ENCODE data around the gene CHEK1.
"Not testable (repeated sequence)": the region's sequence is repeated elsewhere in the genome, so short reads cannot be mapped to it uniquely, and the experiment has no call there.

CHEK1 gene

GRCh38 chr11:125701858-125702621 lies 77.1 kb downstream of the CHEK1 start:
- no peak for DNase-seq

- not testable (repeated sequence) for DNase-seq
Measured at GRCh38 chr11:125704686-125705085, 79.7 kb downstream of the CHEK1 start.

DNA sequence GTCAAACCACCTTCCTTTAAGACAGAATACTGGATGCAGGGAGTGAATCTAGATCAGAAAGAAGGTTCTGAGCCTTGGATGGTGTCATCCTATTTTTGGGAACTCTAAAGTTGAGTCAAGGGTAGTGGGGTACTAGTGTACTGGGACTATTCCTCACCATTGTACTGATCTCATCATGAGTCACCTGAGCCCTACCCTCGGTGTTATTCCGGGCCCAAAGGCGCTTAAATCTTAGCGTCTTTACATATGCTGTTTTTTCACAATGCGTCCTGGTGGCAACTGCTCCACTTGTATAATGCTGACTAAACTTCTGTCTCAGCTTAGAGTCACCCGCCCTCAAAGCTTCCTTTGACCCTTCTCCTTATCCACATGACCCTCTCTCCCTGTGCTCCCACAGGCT lies 95.8 kb downstream of the CHEK1 start:
- DNase-seq: no peak

DNA sequence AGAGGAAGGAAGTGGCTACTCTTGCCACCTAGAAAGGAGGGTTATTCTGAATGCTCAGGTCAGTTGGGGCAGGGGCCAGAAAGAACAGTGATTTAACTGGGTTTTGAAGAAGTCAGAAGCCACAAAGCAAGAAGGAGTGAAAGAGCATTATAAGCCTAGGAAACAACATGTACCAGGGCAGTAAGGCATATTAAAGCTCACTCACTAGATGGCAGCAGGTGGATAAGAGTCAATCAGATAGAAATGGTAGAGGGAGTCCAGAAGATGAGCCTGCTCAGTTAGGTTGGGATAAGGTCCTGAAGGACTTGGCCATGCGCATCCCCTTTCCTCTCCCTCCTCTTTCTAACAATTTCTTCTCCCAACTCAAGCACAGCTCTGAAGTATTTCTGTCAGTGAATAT lies 99.2 kb downstream of the CHEK1 start:
- no peak for DNase-seq
